ENCODE measurements around the gene SLC16A7.

GRCh38 chr12:59646636-59647035, 50.8 kb downstream of the SLC16A7 start:
- TF ChIP-seq CTCF (IDR thresholded peaks at IDR 0.05): no peak
- no peak for TF ChIP-seq MXI1 (IDR thresholded peaks at IDR 0.05; ENCODE audit: low read depth, low read length)
- no peak for TF ChIP-seq RAD21 (IDR thresholded peaks at IDR 0.05; ENCODE audit: low read length)
- TF ChIP-seq EZH2phosphoT487 (IDR thresholded peaks at IDR 0.05; ENCODE audit: borderline replicate concordance, low read depth): no peak
- TF ChIP-seq RFX5 (IDR thresholded peaks at IDR 0.05; ENCODE audit: low read length): no peak
- TF ChIP-seq PBX3 (IDR thresholded peaks at IDR 0.05): no peak
- TF ChIP-seq NRF1 (IDR thresholded peaks at IDR 0.05; ENCODE audit: low read depth, low read length): no peak
- TF ChIP-seq EP300 (IDR thresholded peaks at IDR 0.05; ENCODE audit: borderline replicate concordance in 1 of 2, low read depth in 1 of 2, low read length in 1 of 2): no peak
- TF ChIP-seq NFIC (IDR thresholded peaks at IDR 0.05; ENCODE audit: borderline replicate concordance): no peak
- TF ChIP-seq, protein P1, sequence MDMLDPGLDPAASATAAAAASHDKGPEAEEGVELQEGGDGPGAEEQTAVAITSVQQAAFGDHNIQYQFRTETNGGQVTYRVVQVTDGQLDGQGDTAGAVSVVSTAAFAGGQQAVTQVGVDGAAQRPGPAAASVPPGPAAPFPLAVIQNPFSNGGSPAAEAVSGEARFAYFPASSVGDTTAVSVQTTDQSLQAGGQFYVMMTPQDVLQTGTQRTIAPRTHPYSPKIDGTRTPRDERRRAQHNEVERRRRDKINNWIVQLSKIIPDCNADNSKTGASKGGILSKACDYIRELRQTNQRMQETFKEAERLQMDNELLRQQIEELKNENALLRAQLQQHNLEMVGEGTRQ (IDR thresholded peaks at IDR 0.05; ENCODE audit: borderline replicate concordance, low read depth, low read length): no peak
- no peak for TF ChIP-seq TEAD4 (IDR thresholded peaks at IDR 0.05; ENCODE audit: borderline replicate concordance, insufficient read depth)
- no peak for TF ChIP-seq FOSL2 (IDR thresholded peaks at IDR 0.05; ENCODE audit: borderline replicate concordance, low read depth)
- no peak for TF ChIP-seq TAF1 (IDR thresholded peaks at IDR 0.05; ENCODE audit: borderline replicate concordance, low read depth, low read length)

Measured in SK-N-SH (cell line).